Suprapubic skin (tissue), 4 donors: Measurements from ENCODE around the gene ZNF292.

Experiments used
- EP300 ChIP-seq: sonication (generic); formaldehyde crosslinking; IDR thresholded peaks from one replicate; pipeline ENCODE4 v1.6.1; 2017; ENCODE audit warnings: antibody characterized with exemption
- POLR2A ChIP-seq, 2 donors: fragments of 450-650 bp; IDR thresholded peaks; one replicate each; pipeline ENCODE4 v1.6.1; 2017; ENCODE audit warnings: antibody characterized with exemption in 2 of 2, mild to moderate bottlenecking in 2 of 2, moderate library complexity in 2 of 2
- POLR2AphosphoS5 ChIP-seq, 3 donors: sonication (generic); formaldehyde crosslinking; IDR thresholded peaks; one replicate each; pipeline ENCODE4 v1.6.1; 2017; ENCODE audit warnings: antibody characterized with exemption in 3 of 3
- TF ChIP-seq, protein P1 (sequence below), 2 donors: fragments of 200-600 bp in 1 of 2; fragments of 450-650 bp in 1 of 2; sonication (generic) in 1 of 2; IDR thresholded peaks; one replicate each; pipeline ENCODE4 v1.5.1; 2016 to 2019; ENCODE audit warnings: antibody characterized with exemption in 2 of 2, mild to moderate bottlenecking in 1 of 2, moderate library complexity in 1 of 2

- TF ChIP-seq POLR2A (IDR thresholded peaks at IDR 0.05) (no peak), POLR2AphosphoS5 (IDR thresholded peaks at IDR 0.05) (no peak), EP300 (no peak)
- TF ChIP-seq, protein P1, sequence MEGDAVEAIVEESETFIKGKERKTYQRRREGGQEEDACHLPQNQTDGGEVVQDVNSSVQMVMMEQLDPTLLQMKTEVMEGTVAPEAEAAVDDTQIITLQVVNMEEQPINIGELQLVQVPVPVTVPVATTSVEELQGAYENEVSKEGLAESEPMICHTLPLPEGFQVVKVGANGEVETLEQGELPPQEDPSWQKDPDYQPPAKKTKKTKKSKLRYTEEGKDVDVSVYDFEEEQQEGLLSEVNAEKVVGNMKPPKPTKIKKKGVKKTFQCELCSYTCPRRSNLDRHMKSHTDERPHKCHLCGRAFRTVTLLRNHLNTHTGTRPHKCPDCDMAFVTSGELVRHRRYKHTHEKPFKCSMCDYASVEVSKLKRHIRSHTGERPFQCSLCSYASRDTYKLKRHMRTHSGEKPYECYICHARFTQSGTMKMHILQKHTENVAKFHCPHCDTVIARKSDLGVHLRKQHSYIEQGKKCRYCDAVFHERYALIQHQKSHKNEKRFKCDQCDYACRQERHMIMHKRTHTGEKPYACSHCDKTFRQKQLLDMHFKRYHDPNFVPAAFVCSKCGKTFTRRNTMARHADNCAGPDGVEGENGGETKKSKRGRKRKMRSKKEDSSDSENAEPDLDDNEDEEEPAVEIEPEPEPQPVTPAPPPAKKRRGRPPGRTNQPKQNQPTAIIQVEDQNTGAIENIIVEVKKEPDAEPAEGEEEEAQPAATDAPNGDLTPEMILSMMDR (IDR thresholded peaks at IDR 0.05) = no peak
These were observed 65.6 kb downstream of the ZNF292 start for GRCh38 chr6:87220997-87221396.
